ENCODE results near the gene SPATA16. TPM values are rescaled to one million over a fixed set of nuclear protein-coding genes. Genes with fewer than 3 reads are reported as not detected.
A peak's percentile ranks its signal among the peaks of the same experiment; 100 is the strongest.

Gene SPATA16
- total and polyA plus RNA-seq, 3 donors from 2014 or later, result 23.4 to 82.9 (median 36.6) TPM

GRCh38 chr3:172993412-172993811 is 147.6 kb downstream of the SPATA16 start:
- Histone ChIP-seq H3K27ac (no peak overlapping the region), H3K27me3 (no peaks in the 10 kb centered on the region), H3K4me1 (no peaks in the 10 kb centered on the region), H3K36me3 (ENCODE audit: low read depth, missing control alignments) (no peaks in the 10 kb centered on the region), H3K9me3 (no peaks in the 10 kb centered on the region), H3K4me3 (no peak overlapping the region)
- 90% methylated on average over 2 of the region's 2 CpGs for WGBS, 2 donors
- intact Hi-C loops (cut with DNase I; ENCODE audit: low total_unique reads), result no loop called here
- TF ChIP-seq POLR2A (IDR thresholded peaks at IDR 0.05), result no peak
- TF ChIP-seq CTCF (IDR thresholded peaks at IDR 0.05), result no peak
- DNase-seq, result no peak

GRCh38 chr3:172991424-172991996 is 149.5 kb downstream of the SPATA16 start:
- intact Hi-C loops (cut with DNase I; ENCODE audit: low total_unique reads), result no loop called here
- WGBS, 2 donors, result 80 to 86% methylated on average over 3 of the region's 3 CpGs
- H3K27ac ChIP-seq, result no peak overlapping the region
- no peaks in the 10 kb centered on the region for H3K9me3 ChIP-seq
- H3K27me3 ChIP-seq, result no peaks in the 10 kb centered on the region
- no peaks in the 10 kb centered on the region for H3K4me1 ChIP-seq
- TF ChIP-seq POLR2A (IDR thresholded peaks at IDR 0.05), result no peak
- TF ChIP-seq CTCF (IDR thresholded peaks at IDR 0.05), result no peak
- no peak for DNase-seq
- no peak overlapping the region for H3K4me3 ChIP-seq
- H3K36me3 ChIP-seq (ENCODE audit: low read depth, missing control alignments), result no peaks in the 10 kb centered on the region

GRCh38 chr3:172989373-172989772 is 151.7 kb downstream of the SPATA16 start:
- no peaks in the 10 kb centered on the region for H3K27me3 ChIP-seq
- H3K36me3 ChIP-seq (ENCODE audit: low read depth, missing control alignments), result no peaks in the 10 kb centered on the region
- 87 to 90% methylated on average over 3 of the region's 3 CpGs for WGBS, 2 donors
- intact Hi-C loops (cut with DNase I; ENCODE audit: low total_unique reads), result no loop called here
- TF ChIP-seq POLR2A (IDR thresholded peaks at IDR 0.05) (no peak), CTCF (IDR thresholded peaks at IDR 0.05) (no peak)
- no peaks in the 10 kb centered on the region for H3K9me3 ChIP-seq
- H3K4me3 ChIP-seq, result no peak overlapping the region
- H3K27ac ChIP-seq, result no peak overlapping the region
- DNase-seq, result no peak
- no peaks in the 10 kb centered on the region for H3K4me1 ChIP-seq

GRCh38 chr3:172987273-172987672 is 153.8 kb downstream of the SPATA16 start:
- WGBS, 2 donors, result 72 to 77% methylated on average over 3 of the region's 3 CpGs
- TF ChIP-seq CTCF (IDR thresholded peaks at IDR 0.05), result no peak
- TF ChIP-seq POLR2A (IDR thresholded peaks at IDR 0.05), result no peak
- intact Hi-C loops (cut with DNase I; ENCODE audit: low total_unique reads), result no loop called here

GRCh38 chr3:172984914-172985313 is 156.1 kb downstream of the SPATA16 start:
- Histone ChIP-seq H3K27ac (no peak overlapping the region), H3K36me3 (ENCODE audit: low read depth, missing control alignments) (no peaks in the 10 kb centered on the region), H3K4me3 (no peak overlapping the region), H3K9me3 (no peaks in the 10 kb centered on the region), H3K27me3 (no peaks in the 10 kb centered on the region), H3K4me1 (no peaks in the 10 kb centered on the region)
- no peak for DNase-seq
- intact Hi-C loops (cut with DNase I; ENCODE audit: low total_unique reads), result no loop called here
- 82 to 91% methylated on average over 1 of the region's 1 CpG for WGBS, 2 donors
- TF ChIP-seq POLR2A (IDR thresholded peaks at IDR 0.05) (no peak), CTCF (IDR thresholded peaks at IDR 0.05) (no peak)

More at GRCh38 chr3:172987273-172987672, 153.8 kb downstream of the SPATA16 start:
- Histone ChIP-seq H3K36me3 (ENCODE audit: low read depth, missing control alignments) (no peaks in the 10 kb centered on the region), H3K27ac (no peak overlapping the region), H3K9me3 (no peaks in the 10 kb centered on the region), H3K4me1 (no peaks in the 10 kb centered on the region), H3K4me3 (no peak overlapping the region), H3K27me3 (no peaks in the 10 kb centered on the region)
- DNase-seq, result peak; percentile 23

Data from testis (tissue), 3 donors.